ENCODE results near the gene CPA5. TPM values are rescaled to one million over a fixed set of nuclear protein-coding genes. Genes with fewer than 3 reads are reported as not detected.

The CPA5 gene
- total and polyA plus RNA-seq, 9 of the 15 experiments (the other 6 are each of a cell fraction or from before 2014, with no cell fraction given): 0.13 to 2.4 (median 0.91) TPM

GRCh38 chr7:130365088-130365487, 20.5 kb downstream of the CPA5 start:
- TF ChIP-seq E2F4 (CRISPR knock-in tag; IDR thresholded peaks at IDR 0.05; ENCODE audit: low read depth): no peak
- no peak for TF ChIP-seq BCOR (IDR thresholded peaks at IDR 0.05)
- TF ChIP-seq SRF (CRISPR knock-in tag; IDR thresholded peaks at IDR 0.05): no peak
- TF ChIP-seq ZNF79 (CRISPR knock-in tag; IDR thresholded peaks at IDR 0.05; ENCODE audit: low read depth): no peak
- TF ChIP-seq, protein P1, sequence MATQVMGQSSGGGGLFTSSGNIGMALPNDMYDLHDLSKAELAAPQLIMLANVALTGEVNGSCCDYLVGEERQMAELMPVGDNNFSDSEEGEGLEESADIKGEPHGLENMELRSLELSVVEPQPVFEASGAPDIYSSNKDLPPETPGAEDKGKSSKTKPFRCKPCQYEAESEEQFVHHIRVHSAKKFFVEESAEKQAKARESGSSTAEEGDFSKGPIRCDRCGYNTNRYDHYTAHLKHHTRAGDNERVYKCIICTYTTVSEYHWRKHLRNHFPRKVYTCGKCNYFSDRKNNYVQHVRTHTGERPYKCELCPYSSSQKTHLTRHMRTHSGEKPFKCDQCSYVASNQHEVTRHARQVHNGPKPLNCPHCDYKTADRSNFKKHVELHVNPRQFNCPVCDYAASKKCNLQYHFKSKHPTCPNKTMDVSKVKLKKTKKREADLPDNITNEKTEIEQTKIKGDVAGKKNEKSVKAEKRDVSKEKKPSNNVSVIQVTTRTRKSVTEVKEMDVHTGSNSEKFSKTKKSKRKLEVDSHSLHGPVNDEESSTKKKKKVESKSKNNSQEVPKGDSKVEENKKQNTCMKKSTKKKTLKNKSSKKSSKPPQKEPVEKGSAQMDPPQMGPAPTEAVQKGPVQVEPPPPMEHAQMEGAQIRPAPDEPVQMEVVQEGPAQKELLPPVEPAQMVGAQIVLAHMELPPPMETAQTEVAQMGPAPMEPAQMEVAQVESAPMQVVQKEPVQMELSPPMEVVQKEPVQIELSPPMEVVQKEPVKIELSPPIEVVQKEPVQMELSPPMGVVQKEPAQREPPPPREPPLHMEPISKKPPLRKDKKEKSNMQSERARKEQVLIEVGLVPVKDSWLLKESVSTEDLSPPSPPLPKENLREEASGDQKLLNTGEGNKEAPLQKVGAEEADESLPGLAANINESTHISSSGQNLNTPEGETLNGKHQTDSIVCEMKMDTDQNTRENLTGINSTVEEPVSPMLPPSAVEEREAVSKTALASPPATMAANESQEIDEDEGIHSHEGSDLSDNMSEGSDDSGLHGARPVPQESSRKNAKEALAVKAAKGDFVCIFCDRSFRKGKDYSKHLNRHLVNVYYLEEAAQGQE (IDR thresholded peaks at IDR 0.05; ENCODE audit: borderline replicate concordance): no peak
- TF ChIP-seq, protein P1 (CRISPR knock-in tag; IDR thresholded peaks at IDR 0.05; ENCODE audit: low read depth): no peak
- TF ChIP-seq TAF15 (IDR thresholded peaks at IDR 0.05; ENCODE audit: low read depth, low read length): no peak
- no peak for TF ChIP-seq HNRNPH1 (optimal IDR thresholded peaks at IDR 0.05; ENCODE audit: low read depth, low read length)
- no peak for TF ChIP-seq ZZZ3 (IDR thresholded peaks at IDR 0.05)
- no peak for TF ChIP-seq MTF1 (CRISPR knock-in tag; IDR thresholded peaks at IDR 0.05; ENCODE audit: borderline replicate concordance)
- ChIA-PET POLR2A (interaction anchor here (0.7 to 2.1 kb wide), 2 partner anchors 9 to 247 kb away, joined by 3 to 8 read pairs; no protein-coding TSS in a partner anchor), CTCF (ENCODE audit: low intra/inter-chr PET ratio) (interaction anchor here (0.7 kb wide), 1 partner anchor 306 kb away, joined by 3 read pairs; no protein-coding TSS in a partner anchor)
- no peaks in the 10 kb centered on the region for H3K36me3 ChIP-seq (ENCODE audit: control insufficient read depth, insufficient read depth, low read length)
- 8% methylated on average over 2 of the region's 2 CpGs for WGBS (ENCODE audit: insufficient coverage, low coverage, missing lambda C conversion rate)
- intact Hi-C loops (cut with micrococcal nuclease): loop anchor here (10.0 kb wide), 1 partner anchor 290 kb away; the partner anchor contains the start of gene KLHDC10
- no peak for ATAC-seq
- no peak overlapping the region for H2AFZ ChIP-seq (ENCODE audit: low read depth, low read length)
- H4K20me1 ChIP-seq (replicated peaks; ENCODE audit: control insufficient read depth, insufficient read depth, low read length): no peaks in the 10 kb centered on the region
- no peak for FAIRE-seq
- H3K9ac ChIP-seq (ENCODE audit: insufficient read depth in 1 of 2, low read depth in 2 of 2, low read length in 2 of 2): no peak overlapping the region
- no peaks in the 10 kb centered on the region for H3K79me2 ChIP-seq (ENCODE audit: control insufficient read depth, insufficient read depth, low read length)
- H3K4me1 ChIP-seq (replicated peaks in 1 of 2; ENCODE audit: control insufficient read depth in 2 of 2, insufficient read depth in 2 of 2, low read length in 2 of 2): no peaks in the 10 kb centered on the region; a peak in 3 of 5 replicates
- BruUV-seq (replicated peaks): no TSS peak
- H3K27ac ChIP-seq (ENCODE audit: extremely low read depth, low read depth, low read length): no peak overlapping the region
- no peak overlapping the region for H3K4me2 ChIP-seq (ENCODE audit: insufficient read depth, low read length)
- H3K9me3 ChIP-seq (replicated peaks; ENCODE audit: control insufficient read depth, insufficient read depth, low read depth, low read length): peaks cover 3% of the 10 kb centered on the region; the same call in 1 of the 2 replicates
- no peak for DNase-seq (ENCODE audit: extremely low read depth in 1 of 4, low spot score in 3 of 4)
- in situ Hi-C loops (cut with MboI): no loop called here
- peaks cover 15 to 37% of the 10 kb centered on the region in 2 experiments for H3K27me3 ChIP-seq (ENCODE audit: control insufficient read depth in 2 of 2, insufficient read depth in 2 of 2, low read length in 2 of 2)
- no peak overlapping the region for H3K4me3 ChIP-seq
- no peaks in the 10 kb centered on the region for H3K9me1 ChIP-seq (ENCODE audit: control insufficient read depth, insufficient read depth, low read length)

All from K562 (cell line).